ENCODE results near the gene RHNO1. TPM values are rescaled to one million over a fixed set of nuclear protein-coding genes. Genes with fewer than 3 reads are reported as not detected.
A peak's percentile ranks its signal among the peaks of the same experiment; 100 is the strongest.

RHNO1 gene
- total RNA-seq, 3 donors from 2014 or later (not counting 1 experiment from before 2014, with no cell fraction given), result 9.2 to 13.6 (median 9.4) TPM

DNA sequence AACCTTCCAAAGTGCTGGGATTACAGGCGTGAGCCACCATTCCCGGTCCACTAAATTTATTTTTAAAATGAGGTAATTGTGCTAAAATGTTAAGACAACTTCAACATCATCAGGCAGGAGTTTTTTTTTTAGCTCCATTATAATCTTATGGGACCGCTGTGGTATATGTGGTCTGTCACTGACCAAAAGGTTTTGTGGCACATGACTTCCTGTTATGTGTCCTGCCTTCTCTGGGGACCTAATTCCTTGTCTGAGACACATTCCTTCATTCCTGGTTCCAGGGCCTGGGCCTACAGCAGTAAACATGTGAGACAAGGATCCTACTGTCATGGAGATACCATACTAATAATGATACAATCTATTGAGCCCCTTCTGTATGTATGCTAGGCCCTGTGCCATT lies 25.1 kb upstream of the RHNO1 start:
- Mint-ChIP-seq H3K4me1 (peaks cover 0 to 5% of the 10 kb centered on the region in 2 donors), H3K4me3 (no peak overlapping the region), H3K36me3 (no peaks in the 10 kb centered on the region), H3K27ac (no peak overlapping the region), H3K27me3 (ENCODE audit: low read depth in 2 of 2) (no peaks in the 10 kb centered on the region), H3K9me3 (no peaks in the 10 kb centered on the region)
- no peaks in the 10 kb centered on the region for H3K27me3 ChIP-seq (ENCODE audit: control insufficient read depth, insufficient read depth, low read length)
- H3K4me3 ChIP-seq (ENCODE audit: low read length), result no peak overlapping the region
- H3K27ac ChIP-seq (ENCODE audit: low read length), result no peak overlapping the region
- no peak for ATAC-seq
- intact Hi-C loops (cut with micrococcal nuclease), result no loop called here
- H3K36me3 ChIP-seq (ENCODE audit: control insufficient read depth, insufficient read depth, low read length), result no peaks in the 10 kb centered on the region
- TF ChIP-seq CTCF (IDR thresholded peaks at IDR 0.05), result no peak
- 60% methylated on average over 2 of the region's 3 CpGs for WGBS (ENCODE audit: insufficient coverage)
- no peaks in the 10 kb centered on the region for H3K9me3 ChIP-seq (ENCODE audit: control insufficient read depth, insufficient read depth, low read length)
- peaks cover 3% of the 10 kb centered on the region for H3K4me1 ChIP-seq (ENCODE audit: control insufficient read depth, insufficient read depth, low read length)
- no peak for DNase-seq

DNA sequence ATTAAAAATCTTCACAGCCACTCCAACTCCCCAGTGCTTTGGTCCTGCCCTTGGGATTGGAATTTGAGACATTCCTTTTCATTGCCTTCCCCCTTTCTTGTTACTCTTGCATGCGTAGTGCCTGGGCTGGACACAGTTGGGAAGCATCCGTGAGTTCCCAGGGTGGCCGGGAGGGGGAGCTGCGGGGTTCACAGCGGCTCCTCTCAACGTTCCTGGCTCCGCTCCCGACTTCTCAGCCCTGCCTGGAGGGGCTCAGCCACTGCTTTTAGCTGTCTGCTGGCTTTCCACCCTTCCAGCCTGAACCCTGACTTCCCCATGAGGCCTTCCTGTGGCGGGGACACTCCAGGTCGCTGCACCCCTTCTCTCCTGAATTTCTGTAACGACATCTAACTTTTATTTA lies 23.4 kb upstream of the RHNO1 start:
- Histone ChIP-seq H3K36me3 (ENCODE audit: control insufficient read depth, insufficient read depth, low read length) (peaks cover 5% of the 10 kb centered on the region), H3K27me3 (ENCODE audit: control insufficient read depth, insufficient read depth, low read length) (no peaks in the 10 kb centered on the region), H3K4me3 (ENCODE audit: low read length) (no peak overlapping the region), H3K9me3 (ENCODE audit: control insufficient read depth, insufficient read depth, low read length) (no peaks in the 10 kb centered on the region), H3K27ac (ENCODE audit: low read length) (no peak overlapping the region), H3K4me1 (ENCODE audit: control insufficient read depth, insufficient read depth, low read length) (peaks cover 3% of the 10 kb centered on the region)
- peak; percentile 57 for TF ChIP-seq CTCF (IDR thresholded peaks at IDR 0.05)
- ATAC-seq (peak; percentile 53 to 61 (median 53)), DNase-seq (peak; percentile 23 to 54)
- Mint-ChIP-seq H3K27ac (no peak overlapping the region), H3K4me1 (peaks cover 0 to 5% of the 10 kb centered on the region in 2 donors), H3K36me3 (no peaks in the 10 kb centered on the region), H3K27me3 (ENCODE audit: low read depth in 2 of 2) (no peaks in the 10 kb centered on the region), H3K9me3 (no peaks in the 10 kb centered on the region), H3K4me3 (no peak overlapping the region)
- intact Hi-C loops (cut with micrococcal nuclease), result no loop called here
- 36% methylated on average over 9 of the region's 11 CpGs for WGBS (ENCODE audit: insufficient coverage)

- H3K27me3 Mint-ChIP-seq (ENCODE audit: low read depth in 2 of 2), result no peaks in the 10 kb centered on the region
- no peak overlapping the region for H3K27ac Mint-ChIP-seq
- no peak overlapping the region for H3K27ac ChIP-seq (ENCODE audit: low read length)
- no peak for TF ChIP-seq CTCF (IDR thresholded peaks at IDR 0.05)
- no peak overlapping the region for H3K4me3 Mint-ChIP-seq
- 88% methylated on average over 25 of the region's 25 CpGs for WGBS (ENCODE audit: insufficient coverage)
- DNase-seq (no peak), ATAC-seq (no peak)
- no peak overlapping the region for H3K4me3 ChIP-seq (ENCODE audit: low read length)
- intact Hi-C loops (cut with micrococcal nuclease), result no loop called here
- H3K4me1 ChIP-seq (ENCODE audit: control insufficient read depth, insufficient read depth, low read length), result peaks cover 3% of the 10 kb centered on the region
- no peaks in the 10 kb centered on the region for H3K27me3 ChIP-seq (ENCODE audit: control insufficient read depth, insufficient read depth, low read length)
- H3K9me3 ChIP-seq (ENCODE audit: control insufficient read depth, insufficient read depth, low read length), result no peaks in the 10 kb centered on the region
- H3K36me3 Mint-ChIP-seq, result no peaks in the 10 kb centered on the region
- H3K36me3 ChIP-seq (ENCODE audit: control insufficient read depth, insufficient read depth, low read length), result peaks cover 6% of the 10 kb centered on the region
- H3K4me1 Mint-ChIP-seq, result peaks cover 0 to 5% of the 10 kb centered on the region in 2 donors
- H3K9me3 Mint-ChIP-seq, result no peaks in the 10 kb centered on the region
Measured at GRCh38 chr12:2854669-2855453, 22.2 kb upstream of the RHNO1 start.

- DNase-seq, result no peak
- H3K27ac ChIP-seq (ENCODE audit: low read length), result no peak overlapping the region
- intact Hi-C loops (cut with micrococcal nuclease), result no loop called here
- no peak for TF ChIP-seq CTCF (IDR thresholded peaks at IDR 0.05)
- Mint-ChIP-seq H3K9me3 (no peaks in the 10 kb centered on the region), H3K27ac (no peak overlapping the region), H3K4me1 (peaks cover 0 to 5% of the 10 kb centered on the region in 2 donors), H3K4me3 (no peak overlapping the region), H3K36me3 (no peaks in the 10 kb centered on the region), H3K27me3 (ENCODE audit: low read depth in 2 of 2) (no peaks in the 10 kb centered on the region)
- H3K4me1 ChIP-seq (ENCODE audit: control insufficient read depth, insufficient read depth, low read length), result peaks cover 3% of the 10 kb centered on the region
- ATAC-seq, result no peak
- H3K27me3 ChIP-seq (ENCODE audit: control insufficient read depth, insufficient read depth, low read length), result no peaks in the 10 kb centered on the region
- H3K36me3 ChIP-seq (ENCODE audit: control insufficient read depth, insufficient read depth, low read length), result peaks cover 6% of the 10 kb centered on the region
- WGBS (ENCODE audit: insufficient coverage), result 89% methylated on average over 7 of the region's 7 CpGs
- no peaks in the 10 kb centered on the region for H3K9me3 ChIP-seq (ENCODE audit: control insufficient read depth, insufficient read depth, low read length)
- H3K4me3 ChIP-seq (ENCODE audit: low read length), result no peak overlapping the region
Measured at GRCh38 chr12:2855546-2855945, 21.5 kb upstream of the RHNO1 start.

Data from natural killer cell (primary cell).